Pancreas (tissue), 10 donors: ENCODE measurements around the gene KAZN. TPM values are rescaled to one million over a fixed set of nuclear protein-coding genes. Genes with fewer than 3 reads are reported as not detected.

Experiments used
- ATAC-seq, 4 donors: fragments of 200-7000 bp; cut with Tn5 transposase; one replicate each; pipeline versions ENCODE4 v1.8.0 to v1.9.1; 2020; ENCODE audit warnings: mild to moderate bottlenecking in 4 of 4, moderate library complexity in 4 of 4
- DNase-seq, 6 donors: peaks; one replicate each; pipeline ENCODE4 v3.0.0-alpha.2; 2020
- FAIRE-seq: peaks from 2 replicates; lab custom pipeline; 2012; peaks lifted over from hg19 to GRCh38; lab: Jason Lieb, UNC
- H3K27ac ChIP-seq, 4 donors: fragments of 200-600 bp; sonication (generic); 1 replicate in 3 of 4; 2 replicates in 1 of 4; pipeline versions ENCODE4 v1.5.0 to v1.8.0; 2020
- H3K27me3 ChIP-seq, 4 donors: fragments of 200-600 bp; one replicate each; pipeline ENCODE4 v1.8.0; 2021
- H3K36me3 ChIP-seq, 3 donors: fragments of 200-600 bp; sonication (generic) in 1 of 3; one replicate each; pipeline versions ENCODE4 v1.5.0 to v1.8.0; 2020 to 2021
- H3K4me1 ChIP-seq, 3 donors: fragments of 200-600 bp; one replicate each; pipeline ENCODE4 v1.8.0; 2021
- H3K4me3 ChIP-seq, 4 donors: fragments of 200-600 bp; sonication (generic) in 2 of 4; one replicate each; pipeline versions ENCODE4 v1.5.0 to v1.8.0; 2020 to 2021
- H3K9me3 ChIP-seq, 4 donors: fragments of 200-600 bp; one replicate each; pipeline ENCODE4 v1.8.0; 2021
- WGBS, 2 donors: extraction: QIAGEN DNeasy Blood & Tissue Kit; methylation state at CpG; one replicate each; pipeline ENCODE4 v1.1.7; 2013; 5-methylcytosine and 5-hydroxymethylcytosine counted together
- intact Hi-C, 3 donors: fragments of 100-400 bp; cut with DNase I; formaldehyde crosslinking; loops; one replicate each; pipeline versions ENCODE4 v1.11.1 to v1.14.2; 2022
- polyA plus RNA-seq, 2 donors: library from polyadenylated mRNA; stranded (reverse); fragments of 200-250 nt; gene quantifications; one replicate each; pipeline ENCODE4 v1.2.3, GENCODE V29; 2013
- total RNA-seq, 6 donors: library from RNA; stranded (reverse); fragmentation: NEBNext Ultra II Directional in 4 of 6; extraction: Animal tissue kit (Norgen Biotek cat#: 25700) in 4 of 6; gene quantifications; one replicate each; pipeline versions ENCODE4 v1.2.1 to v1.2.4, GENCODE V29; 2021 to 2023
- TF ChIP-seq, protein P1 (sequence below), 4 donors: fragments of 200-600 bp; sonication (generic) in 3 of 4; IDR thresholded peaks; one replicate each; pipeline versions ENCODE4 v1.5.0 to v1.8.0; 2021; ENCODE audit warnings: antibody characterized with exemption in 4 of 4
- donor health status: healthy with polysubstance abuse.
- donor health status: DM: no; HTN: no; CAD: no; lungs with moderate emphysema.
- donor health status: DM: no; HTN: no; CAD: no.
- donor health status: control.
- donor health status: control.
- donor health status: Bipolar disorder and iron deficiency.
- donor health status: DM: yes; HTN: yes; CAD: no.
- donor health status: DM: no; HTN: no; CAD: no.
- donor health status: DM: no; HTN: no; CAD: no.
- donor health status: DM: yes; HTN: yes; CAD: no.

Gene KAZN
- total and polyA plus RNA-seq, 8 donors = 2.4 to 6.0 (median 4.1) TPM

DNA sequence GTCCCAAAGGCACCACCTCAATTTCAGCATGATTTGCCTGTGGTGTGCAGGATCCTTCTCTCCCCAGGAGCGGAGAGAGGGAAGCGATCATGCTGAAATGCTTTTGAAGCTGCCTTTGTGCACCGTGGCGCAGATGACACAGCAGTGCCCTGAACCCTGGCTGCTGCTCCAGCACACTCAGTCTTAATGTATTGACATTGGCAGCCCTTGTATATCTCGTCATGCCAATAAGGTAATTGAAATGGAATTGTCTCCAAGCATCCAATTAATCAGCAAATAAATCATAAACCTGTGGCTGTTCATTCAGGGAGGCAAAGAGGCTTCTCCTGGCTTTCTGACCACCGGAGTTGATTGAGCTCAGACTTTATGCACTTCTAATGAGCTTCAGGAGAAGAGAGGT lies 139.8 kb downstream of the KAZN start:
- DNase-seq = no peak
- no peaks in the 10 kb centered on the region for H3K27me3 ChIP-seq
- H3K27ac ChIP-seq = no peak overlapping the region
- no peaks in the 10 kb centered on the region for H3K9me3 ChIP-seq
- TF ChIP-seq, protein P1, sequence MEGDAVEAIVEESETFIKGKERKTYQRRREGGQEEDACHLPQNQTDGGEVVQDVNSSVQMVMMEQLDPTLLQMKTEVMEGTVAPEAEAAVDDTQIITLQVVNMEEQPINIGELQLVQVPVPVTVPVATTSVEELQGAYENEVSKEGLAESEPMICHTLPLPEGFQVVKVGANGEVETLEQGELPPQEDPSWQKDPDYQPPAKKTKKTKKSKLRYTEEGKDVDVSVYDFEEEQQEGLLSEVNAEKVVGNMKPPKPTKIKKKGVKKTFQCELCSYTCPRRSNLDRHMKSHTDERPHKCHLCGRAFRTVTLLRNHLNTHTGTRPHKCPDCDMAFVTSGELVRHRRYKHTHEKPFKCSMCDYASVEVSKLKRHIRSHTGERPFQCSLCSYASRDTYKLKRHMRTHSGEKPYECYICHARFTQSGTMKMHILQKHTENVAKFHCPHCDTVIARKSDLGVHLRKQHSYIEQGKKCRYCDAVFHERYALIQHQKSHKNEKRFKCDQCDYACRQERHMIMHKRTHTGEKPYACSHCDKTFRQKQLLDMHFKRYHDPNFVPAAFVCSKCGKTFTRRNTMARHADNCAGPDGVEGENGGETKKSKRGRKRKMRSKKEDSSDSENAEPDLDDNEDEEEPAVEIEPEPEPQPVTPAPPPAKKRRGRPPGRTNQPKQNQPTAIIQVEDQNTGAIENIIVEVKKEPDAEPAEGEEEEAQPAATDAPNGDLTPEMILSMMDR (IDR thresholded peaks at IDR 0.05) = no peak
- no peak overlapping the region for H3K4me3 ChIP-seq
- no peak for FAIRE-seq
- no peaks in the 10 kb centered on the region for H3K4me1 ChIP-seq
- peak in 3 of 4 donors; percentile 21 to 41 (median 32) for ATAC-seq
- intact Hi-C loops = loop anchor here in 1 of 3 donors (10.0 kb wide), 1 partner anchor 643 kb away; no protein-coding TSS in a partner anchor
- 52 to 57% methylated on average over 6 of the region's 6 CpGs for WGBS, 2 donors
- no peaks in the 10 kb centered on the region for H3K36me3 ChIP-seq

DNA sequence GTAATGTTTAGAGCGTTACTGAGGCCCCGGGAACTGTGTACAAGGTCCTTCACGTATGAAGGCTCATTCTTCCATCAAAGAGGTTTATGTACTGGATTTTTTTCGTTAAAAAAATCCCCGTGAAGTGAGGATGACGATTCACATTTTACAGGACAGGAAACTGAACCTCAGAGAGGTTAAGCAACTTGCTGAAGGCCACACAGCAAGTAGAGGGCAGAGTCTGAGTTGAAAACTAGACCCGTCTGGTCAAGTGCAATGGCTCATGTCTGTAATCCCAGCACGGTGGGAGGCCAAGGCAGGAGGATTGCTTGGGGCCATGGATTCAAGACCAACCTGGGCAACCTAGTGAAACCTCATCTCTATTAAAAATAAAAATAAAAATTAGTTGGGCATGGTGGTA lies 140.2 kb downstream of the KAZN start:
- ATAC-seq = no peak
- WGBS, 2 donors = 55 to 56% methylated on average over 8 of the region's 8 CpGs
- no peak for DNase-seq

DNA sequence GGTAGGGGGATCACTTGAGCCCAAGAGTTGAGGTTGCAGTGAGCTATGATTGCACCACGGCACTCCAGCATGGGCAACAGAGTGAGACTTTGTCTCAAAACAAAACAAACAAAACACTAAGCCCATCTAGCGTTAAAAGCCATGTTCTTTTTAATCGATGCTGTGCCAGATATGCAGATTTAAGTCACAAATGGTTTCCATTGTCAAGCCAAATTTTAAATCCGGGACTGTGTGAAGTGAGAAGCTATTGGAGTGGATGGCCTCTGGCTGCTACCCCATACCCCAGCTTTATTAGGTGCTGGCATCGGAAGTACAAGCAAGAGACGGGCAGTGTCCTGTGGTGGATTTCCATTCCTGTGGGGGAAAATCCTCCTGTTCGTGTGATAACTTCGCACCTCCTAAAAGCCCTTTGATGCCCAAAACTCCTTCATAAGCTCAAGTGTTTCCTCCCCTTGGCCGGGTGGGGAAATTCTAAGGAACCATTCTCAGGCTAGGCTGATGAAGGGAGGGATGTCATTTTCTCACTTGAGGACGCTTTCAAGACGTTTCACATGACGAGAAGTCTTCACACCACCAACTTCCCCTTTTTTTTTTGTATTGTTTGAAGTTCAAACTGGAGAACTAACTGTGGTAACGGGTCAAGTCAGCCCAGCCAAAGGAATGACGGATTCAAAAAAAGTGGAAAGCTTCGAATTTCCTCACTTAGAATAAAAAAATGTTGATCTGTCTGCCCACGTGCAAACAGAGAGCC lies 140.8 kb downstream of the KAZN start:
- no peaks in the 10 kb centered on the region for H3K9me3 ChIP-seq
- WGBS, 2 donors = 54 to 65% methylated on average over 16 of the region's 16 CpGs
- ATAC-seq = no peak

More for the DNA sequence above, 140.2 kb downstream of the KAZN start:
- TF ChIP-seq, protein P1 (IDR thresholded peaks at IDR 0.05) = no peak
- H3K4me3 ChIP-seq = no peak overlapping the region
- no peaks in the 10 kb centered on the region for H3K36me3 ChIP-seq
- intact Hi-C loops = loop anchor here in 1 of 3 donors (10.0 kb wide), 1 partner anchor 644 kb away; no protein-coding TSS in a partner anchor
- H3K4me1 ChIP-seq = no peaks in the 10 kb centered on the region
- H3K27ac ChIP-seq = no peak overlapping the region
- no peak for FAIRE-seq
- no peaks in the 10 kb centered on the region for H3K27me3 ChIP-seq
- no peaks in the 10 kb centered on the region for H3K9me3 ChIP-seq

DNA sequence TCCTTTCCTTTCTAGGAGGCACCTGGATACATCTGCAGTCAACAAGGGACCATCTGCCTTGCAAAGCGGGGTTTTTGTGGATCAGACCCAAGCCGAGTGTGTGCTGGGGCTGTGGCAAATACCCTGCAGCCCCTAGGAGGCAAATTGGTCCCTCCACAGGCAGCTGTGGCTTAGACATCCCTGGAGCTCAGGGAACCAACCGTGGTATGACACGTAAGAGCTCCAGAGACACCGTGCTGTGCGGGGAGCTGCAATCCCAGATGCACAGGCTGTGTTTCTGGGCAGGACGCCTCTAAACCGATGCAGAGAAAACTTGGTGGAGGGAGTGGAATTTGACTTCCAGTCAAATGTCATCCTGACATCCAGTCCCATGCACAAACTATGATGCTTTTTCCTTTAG lies 141.5 kb downstream of the KAZN start:
- TF ChIP-seq, protein P1 (IDR thresholded peaks at IDR 0.05) = no peak
- Histone ChIP-seq H3K4me1 (no peaks in the 10 kb centered on the region), H3K36me3 (no peaks in the 10 kb centered on the region), H3K4me3 (no peak overlapping the region), H3K27ac (no peak overlapping the region), H3K9me3 (no peaks in the 10 kb centered on the region), H3K27me3 (no peaks in the 10 kb centered on the region)
- no peak for ATAC-seq
- WGBS, 2 donors = 50 to 53% methylated on average over 8 of the region's 8 CpGs
- intact Hi-C loops = no loop called here
- no peak for DNase-seq
- FAIRE-seq = no peak

More for the DNA sequence above, 140.8 kb downstream of the KAZN start:
- no peak overlapping the region for H3K4me3 ChIP-seq
- intact Hi-C loops = loop anchor here in 1 of 3 donors (10.0 kb wide), 1 partner anchor 644 kb away; no protein-coding TSS in a partner anchor
- H3K36me3 ChIP-seq = no peaks in the 10 kb centered on the region
- H3K27me3 ChIP-seq = no peaks in the 10 kb centered on the region
- TF ChIP-seq, protein P1 (IDR thresholded peaks at IDR 0.05) = no peak
- DNase-seq (no peak), FAIRE-seq (no peak)
- H3K27ac ChIP-seq = no peak overlapping the region
- H3K4me1 ChIP-seq = no peaks in the 10 kb centered on the region

DNA sequence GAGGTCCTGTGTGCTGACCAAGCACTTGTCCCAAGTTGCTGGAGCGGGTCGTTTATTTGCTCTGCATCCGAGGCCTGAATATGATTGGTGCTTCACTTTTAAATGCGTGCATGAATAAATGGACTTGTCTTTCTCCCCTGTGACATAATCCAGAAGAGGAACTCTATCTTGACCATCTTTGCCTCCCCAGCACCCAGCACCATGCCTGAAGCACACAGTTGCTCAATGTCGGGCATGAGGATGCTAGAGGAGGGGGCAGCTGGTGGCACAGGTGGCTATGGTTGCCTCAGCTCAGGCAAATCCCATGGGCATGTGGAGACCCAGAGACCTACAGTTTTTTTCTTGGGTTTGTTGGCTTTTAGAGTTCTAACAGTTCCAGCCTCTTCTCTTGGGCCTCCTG lies 142.6 kb downstream of the KAZN start:
- FAIRE-seq = no peak
- Histone ChIP-seq H3K4me1 (no peaks in the 10 kb centered on the region), H3K9me3 (no peaks in the 10 kb centered on the region), H3K36me3 (no peaks in the 10 kb centered on the region), H3K4me3 (no peak overlapping the region), H3K27ac (no peak overlapping the region), H3K27me3 (no peaks in the 10 kb centered on the region)
- no peak for ATAC-seq
- intact Hi-C loops = no loop called here
- no peak for DNase-seq
- 64 to 75% methylated on average over 5 of the region's 5 CpGs for WGBS, 2 donors
- TF ChIP-seq, protein P1 (IDR thresholded peaks at IDR 0.05) = no peak
